Hepatocyte (in vitro differentiated cells): ENCODE measurements around the gene PSPN. TPM values are rescaled to one million over a fixed set of nuclear protein-coding genes. Genes with fewer than 3 reads are reported as not detected.

Experiments
- DNase-seq: peaks from one replicate; pipeline ENCODE4 v3.0.0-alpha.2; 2016; ENCODE audit warnings: low spot score
- H2AFZ ChIP-seq: fragments of 200-600 bp; sonication (generic); 2 replicates; pipeline ENCODE4 v1.6.0; 2016; ENCODE audit warnings: antibody characterized with exemption, mild to moderate bottlenecking
- H3K27ac ChIP-seq: fragments of 200-600 bp; sonication (generic); 2 replicates; pipeline ENCODE4 v1.5.1; 2016; ENCODE audit warnings: mild to moderate bottlenecking
- H3K27me3 ChIP-seq: fragments of 200-600 bp; sonication (generic); 2 replicates; pipeline ENCODE4 v1.6.1; 2016
- H3K36me3 ChIP-seq: fragments of 200-600 bp; sonication (generic); replicated peaks from 2 replicates; pipeline ENCODE4 v1.5.1; 2016; ENCODE audit warnings: low read depth; ENCODE audit not compliant: insufficient read depth
- H3K4me1 ChIP-seq: fragments of 200-600 bp; sonication (generic); 2 replicates; pipeline ENCODE4 v1.5.1; 2016; ENCODE audit warnings: mild to moderate bottlenecking, moderate library complexity; ENCODE audit not compliant: insufficient read depth
- H3K4me2 ChIP-seq: fragments of 200-600 bp; sonication (generic); 2 replicates; pipeline ENCODE4 v1.6.0; 2016
- H3K4me3 ChIP-seq: fragments of 200-600 bp; sonication (generic); 2 replicates; pipeline ENCODE4 v1.5.1; 2016; ENCODE audit warnings: mild to moderate bottlenecking
- H3K79me2 ChIP-seq: fragments of 200-600 bp; sonication (generic); 2 replicates; pipeline ENCODE4 v1.6.0; 2017; ENCODE audit warnings: mild to moderate bottlenecking
- H3K9me2 ChIP-seq: fragments of 200-600 bp; sonication (generic); replicated peaks from 2 replicates; pipeline ENCODE4 v1.6.0; 2017; ENCODE audit warnings: mild to moderate bottlenecking; ENCODE audit not compliant: insufficient read depth
- H3K9me3 ChIP-seq: fragments of 200-600 bp; sonication (generic); 2 replicates; pipeline ENCODE4 v1.5.1; 2016; ENCODE audit warnings: low read depth, mild to moderate bottlenecking
- H4K20me1 ChIP-seq: fragments of 200-600 bp; sonication (generic); 2 replicates; pipeline ENCODE4 v1.6.0; 2016; ENCODE audit warnings: mild to moderate bottlenecking; ENCODE audit not compliant: insufficient read depth, poor library complexity, severe bottlenecking
- EZH2 ChIP-seq: fragments of 200-600 bp; sonication (generic); IDR thresholded peaks from 2 replicates; pipeline ENCODE4 v1.6.1; 2016; ENCODE audit warnings: antibody characterized with exemption, mild to moderate bottlenecking, borderline replicate concordance
- EZH2phosphoT487 ChIP-seq: fragments of 200-600 bp; sonication (generic); IDR thresholded peaks from one replicate; pipeline ENCODE4 v1.6.1; 2018; ENCODE audit warnings: antibody characterized with exemption, mild to moderate bottlenecking, low read depth, moderate library complexity; ENCODE audit not compliant: unreplicated experiment, severe bottlenecking
- WGBS: methylation state at CpG from one replicate; pipeline ENCODE4 v1.1.6; 2016; ENCODE audit warnings: low lambda C conversion rate; ENCODE audit errors: missing lambda C conversion rate; 5-methylcytosine and 5-hydroxymethylcytosine counted together
- polyA plus RNA-seq: library from polyadenylated mRNA; unstranded; fragments of >200 nt; fragmentation: Nextera tagmentation; extraction: Ambion mirVana; gene quantifications from 2 replicates; pipeline ENCODE4 v1.2.1, GENCODE V29; 2016
- total RNA-seq: library from RNA; depleted of rRNA; stranded (reverse); fragments of >200 nt; gene quantifications from 2 replicates; pipeline ENCODE4 v1.2.3, GENCODE V29; 2014
- TF ChIP-seq, protein P1 (sequence below): fragments of 200-600 bp; sonication (generic); IDR thresholded peaks from 2 replicates; pipeline ENCODE4 v1.5.1; 2016; ENCODE audit warnings: antibody characterized with exemption, mild to moderate bottlenecking; ENCODE audit not compliant: poor library complexity

The PSPN gene
- total and polyA plus RNA-seq, 2 experiments from 2014 or later = 2.7 TPM

GRCh38 chr19:6394831-6395230 is 19.1 kb upstream of the PSPN start:
- Histone ChIP-seq H3K4me3 (no peak overlapping the region), H2AFZ (no peak overlapping the region), H3K4me1 (peaks cover 8% of the 10 kb centered on the region), H3K9me3 (no peaks in the 10 kb centered on the region), H3K36me3 (no peaks in the 10 kb centered on the region), H3K9me2 (no peaks in the 10 kb centered on the region), H3K79me2 (peaks cover 21% of the 10 kb centered on the region), H3K27me3 (no peaks in the 10 kb centered on the region), H3K27ac (no peak overlapping the region), H4K20me1 (no peaks in the 10 kb centered on the region), H3K4me2 (no peak overlapping the region)
- TF ChIP-seq EZH2phosphoT487 (no peak), EZH2 (no peak)
- TF ChIP-seq, protein P1, sequence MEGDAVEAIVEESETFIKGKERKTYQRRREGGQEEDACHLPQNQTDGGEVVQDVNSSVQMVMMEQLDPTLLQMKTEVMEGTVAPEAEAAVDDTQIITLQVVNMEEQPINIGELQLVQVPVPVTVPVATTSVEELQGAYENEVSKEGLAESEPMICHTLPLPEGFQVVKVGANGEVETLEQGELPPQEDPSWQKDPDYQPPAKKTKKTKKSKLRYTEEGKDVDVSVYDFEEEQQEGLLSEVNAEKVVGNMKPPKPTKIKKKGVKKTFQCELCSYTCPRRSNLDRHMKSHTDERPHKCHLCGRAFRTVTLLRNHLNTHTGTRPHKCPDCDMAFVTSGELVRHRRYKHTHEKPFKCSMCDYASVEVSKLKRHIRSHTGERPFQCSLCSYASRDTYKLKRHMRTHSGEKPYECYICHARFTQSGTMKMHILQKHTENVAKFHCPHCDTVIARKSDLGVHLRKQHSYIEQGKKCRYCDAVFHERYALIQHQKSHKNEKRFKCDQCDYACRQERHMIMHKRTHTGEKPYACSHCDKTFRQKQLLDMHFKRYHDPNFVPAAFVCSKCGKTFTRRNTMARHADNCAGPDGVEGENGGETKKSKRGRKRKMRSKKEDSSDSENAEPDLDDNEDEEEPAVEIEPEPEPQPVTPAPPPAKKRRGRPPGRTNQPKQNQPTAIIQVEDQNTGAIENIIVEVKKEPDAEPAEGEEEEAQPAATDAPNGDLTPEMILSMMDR = no peak
- 91% methylated on average over 3 of the region's 3 CpGs for WGBS
- DNase-seq = no peak

DNA sequence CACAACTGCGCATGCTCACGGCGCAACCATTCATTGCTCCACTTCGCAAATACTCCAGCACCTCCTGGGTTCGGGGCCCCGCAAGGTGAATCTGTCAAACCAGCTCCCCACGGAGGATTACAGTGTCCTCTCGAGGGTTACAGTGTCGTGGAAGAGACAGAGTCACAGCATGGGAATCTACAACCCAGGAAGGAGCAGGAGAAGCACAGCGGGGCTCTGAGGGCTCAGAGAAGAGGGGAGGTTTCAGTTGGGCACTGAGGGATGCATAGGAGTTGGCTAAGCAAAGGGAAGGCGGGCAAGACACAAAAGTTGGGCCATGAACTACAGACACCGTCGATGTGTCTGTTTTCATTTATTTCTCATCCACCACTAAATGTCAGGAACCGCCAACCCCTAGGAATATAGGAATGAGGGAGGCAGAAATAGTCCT is 18.3 kb upstream of the PSPN start:
- peak overlapping the region; percentile 68 for H2AFZ ChIP-seq

GRCh38 chr19:6393074-6393982 is 17.6 kb upstream of the PSPN start, which contains the start of gene GTF2F1:
Gene GTF2F1, minus strand, starts transcription at chr19:6393164. Its CDS starts 169 bp downstream, at chr19:6392995.
- H2AFZ ChIP-seq = peak within 1 kb of the TSS; percentile 68
- no peaks in the 10 kb centered on the region for H3K9me3 ChIP-seq
- H3K4me3 ChIP-seq = peak within 1 kb of the TSS; percentile 44
- peaks cover 30% of the 10 kb centered on the region for H3K79me2 ChIP-seq
- H3K27ac ChIP-seq = peak within 1 kb of the TSS; percentile 98
- H3K27me3 ChIP-seq = no peaks in the 10 kb centered on the region
- no peaks in the 10 kb centered on the region for H3K9me2 ChIP-seq
- H3K4me2 ChIP-seq = peak within 1 kb of the TSS; percentile 82
- 1% methylated on average over 52 of the region's 69 CpGs for WGBS
- no peaks in the 10 kb centered on the region for H3K36me3 ChIP-seq
- peak; percentile 99 for DNase-seq
- H3K4me1 ChIP-seq = peaks cover 8% of the 10 kb centered on the region
- TF ChIP-seq EZH2phosphoT487 = no peak
- TF ChIP-seq, protein P1 = peak; percentile 11
- H4K20me1 ChIP-seq = no peaks in the 10 kb centered on the region

More for the DNA sequence above, 18.3 kb upstream of the PSPN start:
- Histone ChIP-seq H3K9me2 (no peaks in the 10 kb centered on the region), H3K4me2 (peak overlapping the region; percentile 82), H3K4me1 (peaks cover 8% of the 10 kb centered on the region), H3K9me3 (no peaks in the 10 kb centered on the region), H3K4me3 (peak overlapping the region; percentile 32), H3K36me3 (no peaks in the 10 kb centered on the region), H4K20me1 (no peaks in the 10 kb centered on the region), H3K27ac (peak overlapping the region; percentile 98), H3K27me3 (no peaks in the 10 kb centered on the region), H3K79me2 (peaks cover 30% of the 10 kb centered on the region)
- 20% methylated on average over 14 of the region's 14 CpGs for WGBS
- no peak for DNase-seq
- no peak for TF ChIP-seq EZH2phosphoT487
- TF ChIP-seq EZH2 = no peak
- TF ChIP-seq, protein P1 = no peak
